Stomach (tissue), 4 donors: ENCODE measurements around the gene RPL13.

ENCODE experiments used
- CTCF ChIP-seq, 7 experiments: fragments of 450-650 bp in 4 of 7; fragments of 200-600 bp in 3 of 7; sonication (generic) in 3 of 7; IDR thresholded peaks; one replicate each; pipeline ENCODE4 v1.5.1; 2016 to 2019; ENCODE audit warnings: antibody characterized with exemption in 7 of 7, control low read depth in 2 of 7, mild to moderate bottlenecking in 1 of 7
- POLR2AphosphoS5 ChIP-seq, 3 donors: sonication (generic); formaldehyde crosslinking; IDR thresholded peaks; one replicate each; pipeline ENCODE4 v1.6.1; 2016; ENCODE audit warnings: antibody characterized with exemption in 3 of 3

DNA sequence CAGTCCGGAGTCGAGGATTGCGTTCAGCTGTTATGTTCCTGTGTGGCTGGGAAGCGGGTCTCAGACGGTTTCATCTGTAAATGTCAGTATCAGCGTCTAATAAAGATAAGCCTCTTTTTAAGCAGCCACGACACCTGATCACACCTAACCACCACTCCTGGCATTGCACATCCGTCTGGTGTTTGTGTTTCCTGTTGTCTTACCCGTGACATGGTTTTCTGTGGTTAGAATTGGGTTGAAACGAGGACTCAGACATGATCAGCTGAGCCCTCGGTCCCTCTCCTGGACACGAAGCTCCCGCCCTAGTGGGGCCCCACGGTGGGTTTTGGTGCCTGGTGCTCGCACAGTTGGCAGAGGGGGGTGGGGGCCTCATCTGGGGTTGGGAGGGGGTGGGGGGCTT is 33.4 kb downstream of the RPL13 start:
- TF ChIP-seq POLR2AphosphoS5 (IDR thresholded peaks at IDR 0.05) (no peak), CTCF (IDR thresholded peaks at IDR 0.05) (no peak)
